Left ventricle myocardium inferior (tissue), 1 donor: ENCODE results near the gene PDXK. TPM values are rescaled to one million over a fixed set of nuclear protein-coding genes. Genes with fewer than 3 reads are reported as not detected.

Source experiments
- DNase-seq: peaks from one replicate; pipeline ENCODE4 v3.0.0-alpha.2; 2020
- H3K27ac ChIP-seq: fragments of 200-600 bp; replicated peaks from 2 replicates; pipeline ENCODE4 v1.8.0; 2021
- H3K27me3 ChIP-seq: fragments of 200-600 bp; 2 replicates; pipeline ENCODE4 v1.8.0; 2021; ENCODE audit warnings: low read depth
- H3K36me3 ChIP-seq: fragments of 200-600 bp; 2 replicates; pipeline ENCODE4 v1.8.0; 2021
- H3K4me1 ChIP-seq: fragments of 200-600 bp; 2 replicates; pipeline ENCODE4 v1.8.0; 2021
- H3K4me3 ChIP-seq: fragments of 200-600 bp; 2 replicates; pipeline ENCODE4 v1.8.0; 2021; ENCODE audit warnings: mild to moderate bottlenecking, moderate library complexity
- H3K9me3 ChIP-seq: fragments of 200-600 bp; replicated peaks from 2 replicates; pipeline ENCODE4 v1.8.0; 2021
- intact Hi-C: fragments of 100-400 bp; cut with micrococcal nuclease; formaldehyde crosslinking; loops from one replicate; pipeline ENCODE4 v1.11.0; 2022
- total RNA-seq: library from RNA; stranded (reverse); fragmentation: NEBNext Ultra II Directional; extraction: Animal tissue kit (Norgen Biotek cat#: 25700); gene quantifications from one replicate; pipeline ENCODE4 v1.2.1, GENCODE V29; 2021
- TF ChIP-seq, protein P1 (sequence below): fragments of 200-600 bp; IDR thresholded peaks from 2 replicates; pipeline ENCODE4 v1.8.0; 2021; ENCODE audit warnings: antibody characterized with exemption, mild to moderate bottlenecking, borderline replicate concordance
- donor health status: DM: no; HTN: yes; CAD: no; lungs with severe emphysema.

Gene PDXK
- total RNA-seq, 1 donor from 2014 or later: 88.4 TPM

DNA sequence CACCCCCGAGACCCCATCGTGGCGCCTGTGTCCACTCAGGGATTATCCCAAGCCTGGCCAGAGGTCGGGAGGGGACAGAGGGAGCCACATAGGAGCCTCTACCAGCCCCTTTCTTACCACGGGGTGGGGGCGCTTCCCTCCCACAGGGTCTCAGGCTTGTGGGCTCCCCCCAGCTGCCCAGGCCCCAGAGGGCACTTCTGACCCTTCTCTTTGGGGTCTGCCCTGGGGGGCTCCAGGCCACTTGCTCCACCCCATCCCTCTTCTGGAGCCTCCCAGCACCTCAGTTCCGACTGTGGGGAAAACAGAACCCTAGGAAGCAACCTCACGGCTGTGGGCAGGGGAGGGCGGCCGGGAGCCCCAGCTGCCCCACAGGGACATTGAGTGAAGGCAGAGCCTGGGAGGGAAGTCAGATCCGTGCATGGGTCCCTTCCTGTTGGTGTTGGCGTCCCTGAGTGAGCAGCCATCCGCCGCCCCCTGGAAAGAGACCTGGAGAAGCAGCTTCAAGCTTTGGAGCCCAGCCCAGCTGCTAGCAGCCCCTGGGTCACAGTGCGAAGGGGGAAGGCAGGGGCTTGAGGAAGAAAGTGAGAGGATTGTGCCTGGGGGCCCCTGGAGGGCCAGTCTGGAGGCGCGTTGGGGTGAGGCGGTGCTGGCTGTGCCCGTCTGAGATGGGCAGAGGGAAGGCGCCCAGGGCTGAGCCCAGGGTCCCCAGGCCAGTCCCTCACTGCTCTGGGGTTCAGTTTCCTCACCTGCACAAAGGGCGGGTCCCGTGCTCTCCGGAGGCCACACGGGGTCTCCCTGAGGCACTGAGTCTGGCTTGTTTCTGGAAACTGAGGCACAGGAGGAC lies 92.6 kb downstream of the PDXK start:
- TF ChIP-seq, protein P1, sequence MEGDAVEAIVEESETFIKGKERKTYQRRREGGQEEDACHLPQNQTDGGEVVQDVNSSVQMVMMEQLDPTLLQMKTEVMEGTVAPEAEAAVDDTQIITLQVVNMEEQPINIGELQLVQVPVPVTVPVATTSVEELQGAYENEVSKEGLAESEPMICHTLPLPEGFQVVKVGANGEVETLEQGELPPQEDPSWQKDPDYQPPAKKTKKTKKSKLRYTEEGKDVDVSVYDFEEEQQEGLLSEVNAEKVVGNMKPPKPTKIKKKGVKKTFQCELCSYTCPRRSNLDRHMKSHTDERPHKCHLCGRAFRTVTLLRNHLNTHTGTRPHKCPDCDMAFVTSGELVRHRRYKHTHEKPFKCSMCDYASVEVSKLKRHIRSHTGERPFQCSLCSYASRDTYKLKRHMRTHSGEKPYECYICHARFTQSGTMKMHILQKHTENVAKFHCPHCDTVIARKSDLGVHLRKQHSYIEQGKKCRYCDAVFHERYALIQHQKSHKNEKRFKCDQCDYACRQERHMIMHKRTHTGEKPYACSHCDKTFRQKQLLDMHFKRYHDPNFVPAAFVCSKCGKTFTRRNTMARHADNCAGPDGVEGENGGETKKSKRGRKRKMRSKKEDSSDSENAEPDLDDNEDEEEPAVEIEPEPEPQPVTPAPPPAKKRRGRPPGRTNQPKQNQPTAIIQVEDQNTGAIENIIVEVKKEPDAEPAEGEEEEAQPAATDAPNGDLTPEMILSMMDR: no peak
- Histone ChIP-seq H3K27me3 (no peaks in the 10 kb centered on the region), H3K4me3 (peak overlapping the region; percentile 41), H3K9me3 (no peaks in the 10 kb centered on the region), H3K36me3 (no peaks in the 10 kb centered on the region), H3K27ac (no peak overlapping the region), H3K4me1 (peaks cover 14% of the 10 kb centered on the region)
- DNase-seq: no peak
- intact Hi-C loops: no loop called here

Other genes starting within 250 kb of the PDXK start
- gene HSF2BP, start 59.6 kb upstream of the PDXK start, total RNA-seq: 0.16 TPM
- 8.9 TPM for gene RRP1B, start 59.6 kb upstream of the PDXK start, total RNA-seq
- gene CSTB, start 57.2 kb downstream of the PDXK start, total RNA-seq: 40.6 TPM
- 8.5 TPM for gene RRP1, start 70.4 kb downstream of the PDXK start, total RNA-seq
- 79.6 TPM for gene AGPAT3, start 146.1 kb downstream of the PDXK start, total RNA-seq